ENCODE data around the gene SPPL3.
"Not testable (repeated sequence)": the region's sequence is repeated elsewhere in the genome, so short reads cannot be mapped to it uniquely, and the experiment has no call there.

Gene SPPL3

GRCh38 chr12:120814203-120814902, 89.8 kb downstream of the SPPL3 start:
- DNase-seq, result no peak

- no peak for DNase-seq
Measured at GRCh38 chr12:120813588-120814153, 90.5 kb downstream of the SPPL3 start.

- no peak for DNase-seq
Measured at GRCh38 chr12:120810021-120810420, 94.1 kb downstream of the SPPL3 start.

- DNase-seq, result no peak
Measured at GRCh38 chr12:120804428-120804827, 99.7 kb downstream of the SPPL3 start.

- DNase-seq, result no peak
Measured at GRCh38 chr12:120801146-120801545, 103.0 kb downstream of the SPPL3 start.

GRCh38 chr12:120800665-120801064, 103.5 kb downstream of the SPPL3 start:
- no peak for DNase-seq

GRCh38 chr12:120799243-120800045, 104.7 kb downstream of the SPPL3 start:
- no peak for DNase-seq

GRCh38 chr12:120798696-120799095, 105.5 kb downstream of the SPPL3 start:
- no peak for DNase-seq

GRCh38 chr12:120797677-120798642, 106.2 kb downstream of the SPPL3 start:
- DNase-seq, result no peak

- no peak for DNase-seq
Measured at GRCh38 chr12:120795441-120796178, 108.5 kb downstream of the SPPL3 start.

GRCh38 chr12:120793357-120793756, 110.8 kb downstream of the SPPL3 start:
- DNase-seq, result no peak

GRCh38 chr12:120792456-120792855, 111.7 kb downstream of the SPPL3 start:
- DNase-seq, result not testable (repeated sequence)

GRCh38 chr12:120791669-120792176, 112.4 kb downstream of the SPPL3 start:
- no peak for DNase-seq

GRCh38 chr12:120790114-120790513, 114.0 kb downstream of the SPPL3 start:
- no peak for DNase-seq

- no peak for DNase-seq
Measured at GRCh38 chr12:120787889-120788288, 116.3 kb downstream of the SPPL3 start.

GRCh38 chr12:120784804-120785203, 119.4 kb downstream of the SPPL3 start:
- no peak for DNase-seq

- no peak for DNase-seq
Measured at GRCh38 chr12:120783197-120783596, 121.0 kb downstream of the SPPL3 start.

- no peak for DNase-seq
Measured at GRCh38 chr12:120775862-120776552, 128.2 kb downstream of the SPPL3 start.

GRCh38 chr12:120774169-120774916, 129.8 kb downstream of the SPPL3 start:
- no peak for DNase-seq

GRCh38 chr12:120771097-120771496, 133.1 kb downstream of the SPPL3 start:
- DNase-seq, result no peak

All from central memory CD4-positive, alpha-beta T cell (primary cell).